CD4-positive, CD25-positive, alpha-beta regulatory T cell (primary cell): ENCODE measurements around the gene KNDC1. TPM values are rescaled to one million over a fixed set of nuclear protein-coding genes. Genes with fewer than 3 reads are reported as not detected.
"Not testable (repeated sequence)": the region's sequence is repeated elsewhere in the genome, so short reads cannot be mapped to it uniquely, and the experiment has no call there.

Experiments
- ATAC-seq, 2 donors: fragments of 150-1000 bp; cut with Tn5 transposase; one replicate each; pipeline ENCODE4 v1.10.0; 2021; ENCODE audit warnings: low read depth in 2 of 2, moderate number of reproducible peaks in 2 of 2, moderate library complexity in 1 of 2
- DNase-seq, 3 donors: peaks; one replicate each; pipeline versions ENCODE4 v3.0.0 to v3.0.0-alpha.2; 2012 to 2022; ENCODE audit warnings: mixed read lengths in 1 of 3
- H3K27ac ChIP-seq: one replicate; pipeline ENCODE4 v1.7.0; 2013; ENCODE audit warnings: mild to moderate bottlenecking, low read length; ENCODE audit not compliant: insufficient read depth, poor library complexity, severe bottlenecking
- H3K27me3 ChIP-seq: one replicate; pipeline ENCODE4 v1.7.0; 2013; ENCODE audit warnings: low read length; ENCODE audit not compliant: control insufficient read depth, insufficient read depth
- H3K36me3 ChIP-seq: one replicate; pipeline ENCODE4 v1.7.0; 2013; ENCODE audit warnings: mild to moderate bottlenecking, low read length, moderate library complexity; ENCODE audit not compliant: control insufficient read depth, insufficient read depth
- H3K4me1 ChIP-seq: 2 replicates; pipeline ENCODE4 v1.7.0; 2013; ENCODE audit warnings: mild to moderate bottlenecking, low read length; ENCODE audit not compliant: insufficient read depth, control insufficient read depth, poor library complexity, severe bottlenecking
- H3K4me3 ChIP-seq: one replicate; pipeline ENCODE4 v1.7.0; 2013; ENCODE audit warnings: low read depth, mild to moderate bottlenecking, low read length, moderate library complexity
- H3K9me3 ChIP-seq, 2 experiments: 1 replicate in 1 of 2; 2 replicates in 1 of 2; pipeline ENCODE4 v1.7.0; 2013; ENCODE audit warnings: low read length in 2 of 2, mild to moderate bottlenecking in 1 of 2, moderate library complexity in 1 of 2; ENCODE audit not compliant: control insufficient read depth in 2 of 2
- H3K27ac Mint-ChIP-seq, 3 donors: one replicate each; pipeline ENCODE4 v1.8.0; 2020 to 2022; ENCODE audit warnings: mild to moderate bottlenecking in 3 of 3, mixed read lengths in 3 of 3, moderate library complexity in 2 of 3
- H3K27me3 Mint-ChIP-seq: one replicate; pipeline ENCODE4 v1.8.0; 2022; ENCODE audit warnings: mild to moderate bottlenecking, mixed read lengths
- H3K36me3 Mint-ChIP-seq: one replicate; pipeline ENCODE4 v1.8.0; 2020; ENCODE audit warnings: mixed read lengths
- H3K4me1 Mint-ChIP-seq, 4 donors: one replicate each; pipeline ENCODE4 v1.8.0; 2020 to 2022; ENCODE audit warnings: mixed read lengths in 4 of 4, mild to moderate bottlenecking in 1 of 4
- H3K4me3 Mint-ChIP-seq, 4 donors: one replicate each; pipeline ENCODE4 v1.8.0; 2020 to 2022; ENCODE audit warnings: mild to moderate bottlenecking in 4 of 4, mixed read lengths in 4 of 4, moderate library complexity in 3 of 4
- H3K9me3 Mint-ChIP-seq, 7 donors: one replicate each; pipeline ENCODE4 v1.8.0; 2020 to 2022; ENCODE audit warnings: mixed read lengths in 7 of 7, mild to moderate bottlenecking in 3 of 7, moderate library complexity in 2 of 7
- polyA plus RNA-seq, 4 donors: library from polyadenylated mRNA; unstranded; fragments of 300-500 nt; fragmentation: Illumina TruSeq; gene quantifications; one replicate each; pipeline ENCODE4 v1.2.3, GENCODE V29; 2021
- total RNA-seq: library from RNA; stranded (reverse); gene quantifications from one replicate; pipeline ENCODE4 v1.2.3, GENCODE V29; 2022

Gene KNDC1
- total and polyA plus RNA-seq, 5 donors from 2014 or later: 1.1 TPM; not detected in 4

- Mint-ChIP-seq H3K4me3 (peak within 1 kb of the TSS in 2 of 4 donors; percentile 69 to 70), H3K9me3 (no peaks in the 10 kb centered on the region), H3K27ac (no peak within 1 kb of the TSS), H3K4me1 (peaks cover 0 to 22% (median 9%) of the 10 kb centered on the region in 4 donors), H3K36me3 (no peaks in the 10 kb centered on the region), H3K27me3 (peaks cover 63% of the 10 kb centered on the region)
- Histone ChIP-seq H3K27me3 (peaks cover 8% of the 10 kb centered on the region), H3K9me3 (no peaks in the 10 kb centered on the region), H3K4me1 (peaks cover 5% of the 10 kb centered on the region), H3K27ac (no peak within 1 kb of the TSS), H3K36me3 (no peaks in the 10 kb centered on the region), H3K4me3 (no peak within 1 kb of the TSS)
- no peak for DNase-seq
- ATAC-seq: no peak
These were observed 70.0 kb downstream of the KNDC1 start, which contains the start of gene UTF1 for GRCh38 chr10:133230044-133230361. TSS of gene UTF1 (plus strand) at chr10:133230217. CDS start at chr10:133230289, 72 bp downstream.

- H3K4me3 Mint-ChIP-seq: no peak overlapping the region
These were observed 70.6 kb downstream of the KNDC1 start for GRCh38 chr10:133230387-133231195.

GRCh38 chr10:133231244-133231945 lies 71.4 kb downstream of the KNDC1 start:
- no peak overlapping the region for H3K27ac ChIP-seq
- no peak overlapping the region for H3K4me3 ChIP-seq
- no peaks in the 10 kb centered on the region for H3K9me3 ChIP-seq
- H3K4me1 ChIP-seq: peaks cover 19% of the 10 kb centered on the region
- H3K9me3 Mint-ChIP-seq: no peaks in the 10 kb centered on the region
- no peak for DNase-seq
- H3K36me3 ChIP-seq: no peaks in the 10 kb centered on the region
- H3K36me3 Mint-ChIP-seq: no peaks in the 10 kb centered on the region
- peaks cover 8% of the 10 kb centered on the region for H3K27me3 ChIP-seq
- H3K4me3 Mint-ChIP-seq: no peak overlapping the region
- no peak overlapping the region for H3K27ac Mint-ChIP-seq
- no peak for ATAC-seq
- peaks cover 62% of the 10 kb centered on the region for H3K27me3 Mint-ChIP-seq
- peaks cover 0 to 20% (median 5%) of the 10 kb centered on the region in 4 donors for H3K4me1 Mint-ChIP-seq

More at GRCh38 chr10:133230387-133231195, 70.6 kb downstream of the KNDC1 start:
- Mint-ChIP-seq H3K27me3 (peaks cover 66% of the 10 kb centered on the region), H3K4me1 (peaks cover 0 to 24% (median 9%) of the 10 kb centered on the region in 4 donors), H3K27ac (no peak overlapping the region), H3K9me3 (no peaks in the 10 kb centered on the region), H3K36me3 (no peaks in the 10 kb centered on the region)
- DNase-seq: peak in 1 of 3 donors; percentile 35
- Histone ChIP-seq H3K9me3 (no peaks in the 10 kb centered on the region), H3K27ac (no peak overlapping the region), H3K4me1 (peaks cover 11% of the 10 kb centered on the region), H3K4me3 (no peak overlapping the region), H3K36me3 (no peaks in the 10 kb centered on the region), H3K27me3 (peaks cover 8% of the 10 kb centered on the region)
- no peak for ATAC-seq

- Histone ChIP-seq H3K4me3 (no peak overlapping the region), H3K27ac (no peak overlapping the region), H3K36me3 (no peaks in the 10 kb centered on the region), H3K9me3 (no peaks in the 10 kb centered on the region), H3K27me3 (peaks cover 8% of the 10 kb centered on the region), H3K4me1 (peaks cover 25% of the 10 kb centered on the region)
- Mint-ChIP-seq H3K4me3 (peak overlapping the region in 1 of 4 donors; percentile 29), H3K27ac (no peak overlapping the region), H3K4me1 (peaks cover 0 to 17% (median 3%) of the 10 kb centered on the region in 4 donors), H3K9me3 (no peaks in the 10 kb centered on the region), H3K36me3 (no peaks in the 10 kb centered on the region), H3K27me3 (peaks cover 59% of the 10 kb centered on the region)
- DNase-seq: no peak
- no peak for ATAC-seq
These were observed 72.0 kb downstream of the KNDC1 start for GRCh38 chr10:133231946-133232574.

- Mint-ChIP-seq H3K27me3 (peaks cover 63% of the 10 kb centered on the region), H3K4me3 (peak overlapping the region; percentile 35 to 76 (median 66)), H3K4me1 (peaks cover 0 to 16% (median 2%) of the 10 kb centered on the region in 4 donors)
- not testable (repeated sequence) for H3K27ac ChIP-seq, H3K36me3 Mint-ChIP-seq, H3K9me3 ChIP-seq, H3K27ac Mint-ChIP-seq, H3K9me3 Mint-ChIP-seq, H3K4me3 ChIP-seq, DNase-seq, H3K36me3 ChIP-seq, H3K27me3 ChIP-seq, ATAC-seq
- H3K4me1 ChIP-seq: peaks cover 30% of the 10 kb centered on the region
These were observed 74.8 kb downstream of the KNDC1 start for GRCh38 chr10:133234796-133235195.

GRCh38 chr10:133235265-133235855 lies 75.3 kb downstream of the KNDC1 start:
- Mint-ChIP-seq H3K4me1 (peaks cover 0 to 16% (median 2%) of the 10 kb centered on the region in 4 donors), H3K36me3 (no peaks in the 10 kb centered on the region), H3K27ac (peak overlapping the region in 1 of 3 donors; percentile 14), H3K4me3 (peak overlapping the region; percentile 50 to 76 (median 66)), H3K9me3 (no peaks in the 10 kb centered on the region), H3K27me3 (peaks cover 63% of the 10 kb centered on the region)
- H3K4me3 ChIP-seq: no peak overlapping the region
- H3K9me3 ChIP-seq: no peaks in the 10 kb centered on the region
- H3K27me3 ChIP-seq: peaks cover 5% of the 10 kb centered on the region
- no peaks in the 10 kb centered on the region for H3K36me3 ChIP-seq
- no peak for DNase-seq
- H3K4me1 ChIP-seq: peaks cover 30% of the 10 kb centered on the region
- no peak overlapping the region for H3K27ac ChIP-seq
- peak in 1 of 2 donors; percentile 16 for ATAC-seq

- peaks cover 0 to 19% (median 5%) of the 10 kb centered on the region in 4 donors for H3K4me1 Mint-ChIP-seq
- DNase-seq (no peak), ATAC-seq (no peak)
- Histone ChIP-seq H3K27ac (no peak overlapping the region), H3K36me3 (no peaks in the 10 kb centered on the region), H3K4me3 (no peak overlapping the region), H3K27me3 (peaks cover 5% of the 10 kb centered on the region), H3K4me1 (peaks cover 28% of the 10 kb centered on the region), H3K9me3 (no peaks in the 10 kb centered on the region)
- peaks cover 69% of the 10 kb centered on the region for H3K27me3 Mint-ChIP-seq
- peak overlapping the region in 1 of 3 donors; percentile 14 for H3K27ac Mint-ChIP-seq
- no peaks in the 10 kb centered on the region for H3K9me3 Mint-ChIP-seq
- no peaks in the 10 kb centered on the region for H3K36me3 Mint-ChIP-seq
- peak overlapping the region; percentile 39 to 50 (median 46) for H3K4me3 Mint-ChIP-seq
These were observed 75.9 kb downstream of the KNDC1 start for GRCh38 chr10:133235932-133236331.
